GM18858 (cell line): Measurements from ENCODE around the gene SLC15A5.

Source experiments
- ATAC-seq: cut with Tn5 transposase; IDR thresholded peaks from one replicate; pipeline ENCODE4 v1.9.1; 2021; ENCODE audit not compliant: unreplicated experiment

The SLC15A5 gene

DNA sequence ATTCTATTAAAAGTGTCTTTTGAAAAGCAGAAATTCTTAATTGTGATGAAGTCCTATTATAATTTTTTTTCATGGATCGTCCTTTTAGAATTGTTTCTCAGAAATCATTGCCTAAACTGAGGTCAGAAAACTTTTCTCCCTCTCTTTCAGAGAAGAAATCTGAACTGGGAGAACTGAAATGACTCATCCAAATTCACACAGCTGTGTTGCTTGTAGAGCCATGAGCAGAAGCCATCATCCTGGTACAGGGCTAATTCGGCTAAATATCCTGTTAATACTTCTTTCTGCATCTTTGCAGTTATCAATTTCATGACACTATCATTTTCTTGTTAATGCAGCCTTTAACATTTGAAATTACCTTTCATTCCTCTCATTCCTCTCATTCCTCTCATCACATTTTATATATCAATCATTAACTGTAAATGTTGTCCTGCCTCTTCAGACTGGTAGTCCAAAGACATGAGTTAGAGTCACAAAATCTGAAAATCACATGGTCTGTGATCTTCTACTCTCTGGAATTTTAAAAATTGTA lies 15.5 kb downstream of the SLC15A5 start:
- no peak for ATAC-seq

GRCh38 chr12:16260206-16260605 lies 17.3 kb downstream of the SLC15A5 start:
- ATAC-seq = no peak

DNA sequence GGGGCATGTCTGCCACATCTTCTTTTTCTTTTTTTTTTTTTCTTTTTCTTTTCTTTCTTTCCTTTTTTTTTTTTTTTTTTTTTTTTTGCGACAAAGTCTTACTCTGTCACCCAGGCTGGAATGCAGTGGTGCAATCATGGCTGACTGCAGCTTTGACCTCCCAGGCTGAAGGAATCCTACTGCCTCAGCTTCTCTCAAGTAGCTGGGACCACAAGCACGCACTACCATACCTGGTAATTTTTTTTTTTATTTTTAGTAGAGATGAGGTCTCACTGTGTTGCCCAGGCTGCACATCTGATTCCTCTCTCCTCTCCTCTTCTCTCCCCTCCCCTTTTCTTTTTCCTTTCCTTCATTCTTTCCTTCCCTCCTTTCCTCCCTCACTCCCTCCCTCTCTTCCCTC lies 18.5 kb downstream of the SLC15A5 start:
- ATAC-seq = no peak

- ATAC-seq = no peak
Measured at GRCh38 chr12:16246264-16246663, 31.2 kb downstream of the SLC15A5 start.

- ATAC-seq = no peak
Measured at GRCh38 chr12:16245209-16245608, 32.3 kb downstream of the SLC15A5 start.

DNA sequence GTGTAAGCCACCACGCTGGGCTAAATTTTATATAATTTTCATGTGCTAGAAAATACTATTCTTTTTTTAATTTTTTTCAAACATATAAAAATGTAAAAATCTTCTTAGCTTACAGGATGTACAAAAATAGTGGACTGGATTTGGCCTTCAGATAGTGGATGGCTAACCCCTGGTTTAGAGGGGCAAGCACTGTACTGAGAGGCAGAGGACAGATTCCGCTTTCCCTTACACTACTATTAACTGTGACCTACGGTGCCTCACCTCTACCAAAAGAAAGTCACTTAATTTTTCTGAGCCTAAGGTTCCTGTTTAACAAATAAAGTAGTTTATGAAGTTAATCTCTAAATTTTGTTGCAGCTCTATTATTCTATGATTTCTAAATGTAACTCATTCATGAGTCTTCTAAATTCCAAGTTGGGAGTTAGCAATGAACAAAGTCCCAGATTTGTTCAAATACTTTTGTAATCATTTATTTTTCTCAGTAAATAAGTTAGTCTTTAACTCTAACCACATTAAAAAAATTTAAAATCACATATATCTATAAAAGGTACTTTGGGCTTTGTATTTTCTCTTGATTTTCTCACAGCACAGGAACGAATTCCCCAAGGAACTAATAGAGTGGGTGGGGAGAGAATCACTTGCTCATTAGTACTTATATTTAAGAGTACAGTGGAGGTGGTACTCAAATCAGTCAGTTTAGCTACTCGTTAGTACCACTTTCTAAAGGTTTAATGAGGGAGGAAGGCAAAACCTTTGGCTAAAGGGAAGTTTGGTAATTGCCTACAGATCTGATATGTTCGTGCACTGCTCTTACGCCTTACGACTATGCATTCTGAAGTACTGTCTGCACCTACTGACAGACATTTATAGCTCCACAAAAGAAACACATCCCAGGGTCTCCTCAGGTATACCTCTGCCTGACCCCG lies 33.7 kb downstream of the SLC15A5 start:
- no peak for ATAC-seq

- no peak for ATAC-seq
Measured at GRCh38 chr12:16241346-16241745, 36.1 kb downstream of the SLC15A5 start.

DNA sequence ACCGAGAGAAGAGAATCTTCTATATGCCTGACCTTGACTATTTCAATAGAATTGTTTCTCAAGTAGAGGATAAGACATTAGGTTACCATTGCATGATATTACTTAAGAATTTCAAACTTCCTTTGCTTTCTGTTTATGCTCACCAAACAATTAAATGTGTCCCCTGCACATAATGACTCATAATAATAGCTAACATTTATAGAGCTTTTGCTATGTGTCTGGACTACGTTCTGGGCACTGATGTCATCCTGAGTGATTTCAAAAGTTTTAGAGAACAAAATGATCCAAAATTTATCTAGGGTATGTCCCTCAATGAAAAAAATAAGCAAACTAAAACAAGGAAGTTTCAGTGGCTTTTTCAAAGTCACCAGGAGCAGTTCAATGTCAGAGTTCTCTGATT lies 38.8 kb downstream of the SLC15A5 start:
- ATAC-seq = no peak

DNA sequence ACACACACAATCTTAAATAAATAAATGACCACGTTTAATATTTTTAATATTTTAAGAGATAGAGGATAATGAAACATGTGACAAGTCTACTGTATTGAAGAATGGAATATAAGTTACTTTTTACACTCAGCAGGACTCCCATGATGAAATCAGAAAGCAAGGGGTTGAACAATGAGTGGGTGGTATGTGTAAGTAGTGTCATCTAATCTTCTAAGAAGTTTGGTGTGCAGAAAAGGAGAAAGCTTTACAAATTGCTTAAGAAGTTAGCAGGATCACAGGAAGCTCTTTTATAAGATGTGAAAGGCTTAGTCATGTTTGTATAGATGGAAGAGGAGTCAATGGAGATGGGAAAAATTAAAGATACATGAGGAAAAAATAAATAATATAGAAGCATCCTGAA lies 47.8 kb downstream of the SLC15A5 start:
- no peak for ATAC-seq

- ATAC-seq = peak; percentile 63
Measured at GRCh38 chr12:16228067-16228466, 49.4 kb downstream of the SLC15A5 start.

DNA sequence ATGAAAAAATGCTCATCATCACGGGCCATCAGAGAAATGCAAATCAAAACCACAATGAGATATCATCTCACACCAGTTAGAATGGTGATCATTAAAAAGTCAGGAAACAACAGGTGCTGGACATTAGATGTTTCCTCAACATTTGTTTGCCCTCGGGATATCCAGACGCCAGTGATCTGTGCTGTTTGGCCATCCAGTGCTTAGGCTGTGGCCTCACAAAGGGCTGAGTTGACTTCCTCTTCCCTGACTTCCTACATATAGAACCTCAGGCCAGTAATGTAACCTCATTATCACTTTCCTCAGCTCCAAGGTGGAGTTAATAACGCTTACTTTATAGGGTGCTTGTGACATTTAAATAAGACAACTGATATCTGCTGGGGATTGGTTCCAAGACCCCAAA lies 51.8 kb downstream of the SLC15A5 start:
- ATAC-seq = no peak

- no peak for ATAC-seq
Measured at GRCh38 chr12:16224196-16224595, 53.3 kb downstream of the SLC15A5 start.

GRCh38 chr12:16221776-16222175 lies 55.7 kb downstream of the SLC15A5 start:
- no peak for ATAC-seq

- ATAC-seq = no peak
Measured at GRCh38 chr12:16220120-16220519, 57.4 kb downstream of the SLC15A5 start.

GRCh38 chr12:16218934-16219751 lies 58.3 kb downstream of the SLC15A5 start:
- no peak for ATAC-seq

- no peak for ATAC-seq
Measured at GRCh38 chr12:16218234-16218633, 59.3 kb downstream of the SLC15A5 start.

DNA sequence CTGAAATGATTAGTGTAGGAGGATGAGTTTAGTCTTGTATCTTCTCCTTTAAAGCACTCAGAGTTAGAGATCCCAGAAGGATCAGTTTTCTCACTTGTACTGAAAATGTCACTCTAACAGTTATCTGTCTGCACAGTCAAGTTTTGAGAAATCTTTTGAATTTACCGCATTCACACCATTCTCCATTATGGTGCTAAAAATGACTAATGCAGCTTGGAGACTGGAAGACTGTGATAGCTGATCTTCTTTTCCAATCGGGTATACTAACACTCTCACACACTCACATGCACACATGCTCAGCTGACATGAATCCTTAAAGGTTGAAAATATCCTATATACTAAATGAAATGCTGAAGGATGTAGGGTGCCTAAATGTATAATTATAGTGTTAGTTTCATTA lies 65.8 kb downstream of the SLC15A5 start:
- ATAC-seq = no peak

GRCh38 chr12:16198884-16199283 lies 78.6 kb downstream of the SLC15A5 start:
- ATAC-seq = peak; percentile 94

DNA sequence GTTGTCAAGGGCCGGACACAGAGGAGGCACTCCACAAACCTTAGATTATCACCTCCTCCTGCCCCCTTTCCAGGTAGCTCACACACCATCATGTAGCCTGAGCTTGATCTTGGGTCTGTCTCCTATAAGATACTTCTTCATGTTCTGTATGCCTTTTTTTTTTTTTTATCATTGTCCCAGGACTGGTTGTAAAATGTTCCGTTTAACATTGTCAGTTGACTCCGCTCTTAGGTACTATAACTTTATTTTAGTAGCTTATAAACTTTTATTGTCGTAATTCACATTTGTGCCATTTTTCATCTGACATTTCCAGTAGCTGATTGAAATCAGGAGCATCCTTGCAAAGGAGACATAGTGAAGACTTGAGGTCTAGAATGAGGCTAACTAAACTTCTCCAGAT lies 79.9 kb downstream of the SLC15A5 start:
- no peak for ATAC-seq

DNA sequence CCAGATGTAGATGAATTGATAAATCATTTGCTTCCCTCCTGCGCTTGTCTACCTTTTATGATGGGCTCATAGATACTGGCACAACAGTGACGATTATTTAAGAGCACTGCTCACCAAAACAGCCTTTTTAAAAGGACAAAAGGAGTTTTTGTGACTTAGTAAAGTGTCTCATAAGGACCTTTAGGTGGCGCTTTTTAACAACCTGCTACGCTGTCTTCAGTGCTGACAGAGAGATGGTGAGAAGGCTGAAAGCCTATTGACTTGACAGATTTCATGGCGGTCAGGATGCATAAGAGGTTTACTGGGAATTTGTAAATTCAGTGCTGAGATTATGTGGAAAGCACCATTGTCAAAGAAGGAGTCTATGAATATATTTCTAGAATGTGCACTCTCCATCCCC lies 87.6 kb downstream of the SLC15A5 start:
- ATAC-seq = peak; percentile 52

DNA sequence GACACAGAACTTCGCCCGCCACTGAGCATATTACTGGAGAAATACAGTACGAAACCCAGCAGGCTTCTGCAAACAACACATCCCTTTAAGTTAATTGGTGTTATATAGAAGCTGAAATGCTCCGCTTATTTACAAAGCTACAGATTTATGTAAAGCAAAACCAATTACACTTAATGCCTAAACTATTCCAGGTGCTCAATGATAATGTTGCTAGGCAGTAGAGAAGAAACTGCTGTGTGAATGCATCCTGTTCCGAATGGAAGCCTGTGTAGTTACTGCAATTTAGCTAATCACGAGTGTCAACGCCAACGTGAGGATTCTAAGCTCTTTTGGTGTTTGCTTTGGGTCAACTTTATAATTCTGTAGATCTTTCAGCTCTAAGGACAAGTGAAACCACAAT lies 89.8 kb downstream of the SLC15A5 start:
- ATAC-seq = no peak

GRCh38 chr12:16184681-16185080 lies 92.8 kb downstream of the SLC15A5 start:
- no peak for ATAC-seq
